CD8-positive, alpha-beta memory T cell (primary cell): ENCODE data around the gene TMEM132D. TPM values are rescaled to one million over a fixed set of nuclear protein-coding genes. Genes with fewer than 3 reads are reported as not detected.

Source experiments
- CTCF ChIA-PET: fragments of 350-600 bp; sonication (Branson Sonifier 250); formaldehyde crosslinking; loops from one replicate; lab custom pipeline; 2021; ENCODE audit warnings: antibody characterized with exemption; lab: Charles Lee
- POLR2A ChIA-PET: fragments of 350-600 bp; sonication (Branson Sonifier 250); formaldehyde crosslinking; loops from one replicate; lab custom pipeline; 2021; ENCODE audit warnings: antibody characterized with exemption; lab: Charles Lee
- DNase-seq, 5 donors: peaks; one replicate each; pipeline versions ENCODE4 v3.0.0 to v3.0.0-alpha.2; 2020 to 2022; ENCODE audit warnings: mixed read lengths in 1 of 5
- H3K27ac ChIP-seq: one replicate; pipeline ENCODE4 v1.7.0; 2013; ENCODE audit warnings: low read depth, mild to moderate bottlenecking, low read length, moderate library complexity
- H3K27me3 ChIP-seq: 2 replicates; pipeline ENCODE4 v1.7.0; 2013; ENCODE audit warnings: low read length, mild to moderate bottlenecking; ENCODE audit not compliant: insufficient read depth, poor library complexity, severe bottlenecking
- H3K36me3 ChIP-seq: 2 replicates; pipeline ENCODE4 v1.7.0; 2013; ENCODE audit warnings: mild to moderate bottlenecking, low read length, moderate library complexity; ENCODE audit not compliant: insufficient read depth
- H3K4me1 ChIP-seq: 2 replicates; pipeline ENCODE4 v1.7.0; 2013; ENCODE audit warnings: mild to moderate bottlenecking, low read length, moderate library complexity; ENCODE audit not compliant: insufficient read depth
- H3K4me3 ChIP-seq: 2 replicates; pipeline ENCODE4 v1.7.0; 2013; ENCODE audit warnings: mild to moderate bottlenecking, low read length
- H3K9me3 ChIP-seq: 2 replicates; pipeline ENCODE4 v1.7.0; 2013; ENCODE audit warnings: mild to moderate bottlenecking, low read length
- H3K27ac Mint-ChIP-seq, 8 donors: one replicate each; pipeline ENCODE4 v1.8.0; 2020 to 2021; ENCODE audit warnings: mixed read lengths in 8 of 8, mild to moderate bottlenecking in 6 of 8, inconsistent platforms in 3 of 8, moderate library complexity in 3 of 8
- H3K27me3 Mint-ChIP-seq, 2 donors: one replicate each; pipeline ENCODE4 v1.8.0; 2020 to 2021; ENCODE audit warnings: mixed read lengths in 2 of 2, mild to moderate bottlenecking in 1 of 2, moderate library complexity in 1 of 2
- H3K36me3 Mint-ChIP-seq, 3 donors: one replicate each; pipeline ENCODE4 v1.8.0; 2020 to 2021; ENCODE audit warnings: mixed read lengths in 3 of 3, inconsistent platforms in 1 of 3, mild to moderate bottlenecking in 1 of 3
- H3K4me1 Mint-ChIP-seq, 3 donors: one replicate each; pipeline ENCODE4 v1.8.0; 2020 to 2021; ENCODE audit warnings: mixed read lengths in 3 of 3, inconsistent platforms in 1 of 3, mild to moderate bottlenecking in 1 of 3
- H3K4me3 Mint-ChIP-seq, 7 donors: one replicate each; pipeline ENCODE4 v1.8.0; 2020 to 2021; ENCODE audit warnings: mixed read lengths in 7 of 7, mild to moderate bottlenecking in 6 of 7, moderate library complexity in 4 of 7, inconsistent platforms in 2 of 7
- H3K9me3 Mint-ChIP-seq, 5 donors: one replicate each; pipeline ENCODE4 v1.8.0; 2020 to 2022; ENCODE audit warnings: mixed read lengths in 5 of 5, mild to moderate bottlenecking in 3 of 5, moderate library complexity in 2 of 5, inconsistent platforms in 1 of 5
- polyA plus RNA-seq: library from polyadenylated mRNA; unstranded; fragments of 300-500 nt; fragmentation: Illumina TruSeq; gene quantifications from one replicate; pipeline ENCODE4 v1.2.3, GENCODE V29; 2021
- total RNA-seq, 2 experiments: library from RNA; stranded (reverse); gene quantifications; one replicate each; pipeline ENCODE4 v1.2.3, GENCODE V29; 2021

The TMEM132D gene
- total and polyA plus RNA-seq, 3 experiments from 2014 or later = not detected

- Histone ChIP-seq H3K9me3 (no peaks in the 10 kb centered on the region), H3K27me3 (no peaks in the 10 kb centered on the region), H3K27ac (no peak overlapping the region), H3K36me3 (no peaks in the 10 kb centered on the region), H3K4me3 (no peak overlapping the region), H3K4me1 (no peaks in the 10 kb centered on the region)
- Mint-ChIP-seq H3K9me3 (peaks cover 0 to 2% (median 0%) of the 10 kb centered on the region in 5 donors), H3K36me3 (no peaks in the 10 kb centered on the region), H3K27ac (no peak overlapping the region), H3K27me3 (no peaks in the 10 kb centered on the region), H3K4me1 (no peaks in the 10 kb centered on the region), H3K4me3 (no peak overlapping the region)
- ChIA-PET POLR2A (no interaction called here), CTCF (no interaction called here)
- DNase-seq = no peak
Measured at GRCh38 chr12:129847063-129847462, 56.8 kb downstream of the TMEM132D start.

- Histone ChIP-seq H3K4me1 (no peaks in the 10 kb centered on the region), H3K27ac (no peak overlapping the region), H3K27me3 (no peaks in the 10 kb centered on the region), H3K4me3 (no peak overlapping the region), H3K9me3 (no peaks in the 10 kb centered on the region), H3K36me3 (no peaks in the 10 kb centered on the region)
- POLR2A ChIA-PET = no interaction called here
- H3K4me3 Mint-ChIP-seq = no peak overlapping the region
- H3K27ac Mint-ChIP-seq = no peak overlapping the region
- H3K4me1 Mint-ChIP-seq = no peaks in the 10 kb centered on the region
- no peaks in the 10 kb centered on the region for H3K36me3 Mint-ChIP-seq
- DNase-seq = no peak
- CTCF ChIA-PET = no interaction called here
- H3K27me3 Mint-ChIP-seq = no peaks in the 10 kb centered on the region
- peaks cover 0 to 2% (median 0%) of the 10 kb centered on the region in 5 donors for H3K9me3 Mint-ChIP-seq
Measured at GRCh38 chr12:129844662-129845220, 59.1 kb downstream of the TMEM132D start.

GRCh38 chr12:129841251-129841650, 62.6 kb downstream of the TMEM132D start:
- DNase-seq = no peak
- POLR2A ChIA-PET = no interaction called here
- H3K9me3 ChIP-seq = no peaks in the 10 kb centered on the region
- Mint-ChIP-seq H3K36me3 (no peaks in the 10 kb centered on the region), H3K27me3 (no peaks in the 10 kb centered on the region), H3K27ac (no peak overlapping the region), H3K4me1 (no peaks in the 10 kb centered on the region), H3K9me3 (no peaks in the 10 kb centered on the region), H3K4me3 (no peak overlapping the region)
- no peak overlapping the region for H3K4me3 ChIP-seq
- H3K4me1 ChIP-seq = no peaks in the 10 kb centered on the region
- H3K27ac ChIP-seq = no peak overlapping the region
- H3K36me3 ChIP-seq = no peaks in the 10 kb centered on the region
- CTCF ChIA-PET = no interaction called here
- H3K27me3 ChIP-seq = no peaks in the 10 kb centered on the region

GRCh38 chr12:129840145-129840884, 63.5 kb downstream of the TMEM132D start:
- POLR2A ChIA-PET = no interaction called here
- no peaks in the 10 kb centered on the region for H3K4me1 ChIP-seq
- H3K27ac ChIP-seq = no peak overlapping the region
- H3K27me3 Mint-ChIP-seq = no peaks in the 10 kb centered on the region
- no peaks in the 10 kb centered on the region for H3K27me3 ChIP-seq
- H3K9me3 Mint-ChIP-seq = no peaks in the 10 kb centered on the region
- CTCF ChIA-PET = no interaction called here
- peak overlapping the region in 2 of 8 donors; percentile 24 to 46 for H3K27ac Mint-ChIP-seq
- H3K36me3 ChIP-seq = no peaks in the 10 kb centered on the region
- H3K36me3 Mint-ChIP-seq = no peaks in the 10 kb centered on the region
- H3K4me1 Mint-ChIP-seq = no peaks in the 10 kb centered on the region
- no peak overlapping the region for H3K4me3 Mint-ChIP-seq
- H3K4me3 ChIP-seq = no peak overlapping the region
- DNase-seq = no peak
- H3K9me3 ChIP-seq = no peaks in the 10 kb centered on the region

DNA sequence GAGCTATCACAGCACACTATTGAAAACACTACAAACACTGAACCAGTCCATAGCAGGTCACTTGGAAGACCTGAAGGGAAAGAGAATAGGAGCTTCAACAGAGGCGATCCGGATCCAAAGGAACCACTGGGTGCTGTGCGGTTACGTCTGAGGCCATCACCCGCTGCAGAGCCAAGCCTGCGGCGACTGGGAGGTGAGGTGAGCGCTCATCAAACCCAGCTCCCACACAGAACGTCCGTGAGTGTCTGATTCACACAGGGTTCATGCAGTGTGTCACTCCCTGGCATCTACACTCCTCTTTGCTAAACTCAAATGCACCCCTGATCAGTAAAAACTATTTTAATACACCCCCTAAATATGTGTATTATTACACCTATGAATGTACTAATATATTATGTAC, 64.1 kb downstream of the TMEM132D start:
- CTCF ChIA-PET = no interaction called here

GRCh38 chr12:129831294-129831693, 72.5 kb downstream of the TMEM132D start:
- Mint-ChIP-seq H3K27ac (no peak overlapping the region), H3K4me3 (no peak overlapping the region), H3K4me1 (no peaks in the 10 kb centered on the region), H3K9me3 (peaks cover 0 to 4% (median 3%) of the 10 kb centered on the region in 5 donors), H3K36me3 (no peaks in the 10 kb centered on the region), H3K27me3 (peaks cover 0 to 1% of the 10 kb centered on the region in 2 donors)
- DNase-seq = no peak
- no peaks in the 10 kb centered on the region for H3K36me3 ChIP-seq
- ChIA-PET CTCF (no interaction called here), POLR2A (no interaction called here)
- no peaks in the 10 kb centered on the region for H3K27me3 ChIP-seq
- no peak overlapping the region for H3K4me3 ChIP-seq
- no peak overlapping the region for H3K27ac ChIP-seq
- no peaks in the 10 kb centered on the region for H3K4me1 ChIP-seq
- no peaks in the 10 kb centered on the region for H3K9me3 ChIP-seq

More for the DNA sequence above, 64.1 kb downstream of the TMEM132D start:
- no peaks in the 10 kb centered on the region for H3K4me1 Mint-ChIP-seq
- no peak for DNase-seq
- no peaks in the 10 kb centered on the region for H3K9me3 Mint-ChIP-seq
- H3K36me3 Mint-ChIP-seq = no peaks in the 10 kb centered on the region
- POLR2A ChIA-PET = no interaction called here
- Histone ChIP-seq H3K4me1 (no peaks in the 10 kb centered on the region), H3K4me3 (no peak overlapping the region), H3K9me3 (no peaks in the 10 kb centered on the region), H3K36me3 (no peaks in the 10 kb centered on the region), H3K27me3 (no peaks in the 10 kb centered on the region), H3K27ac (no peak overlapping the region)
- H3K27ac Mint-ChIP-seq = no peak overlapping the region
- H3K4me3 Mint-ChIP-seq = no peak overlapping the region
- no peaks in the 10 kb centered on the region for H3K27me3 Mint-ChIP-seq

DNA sequence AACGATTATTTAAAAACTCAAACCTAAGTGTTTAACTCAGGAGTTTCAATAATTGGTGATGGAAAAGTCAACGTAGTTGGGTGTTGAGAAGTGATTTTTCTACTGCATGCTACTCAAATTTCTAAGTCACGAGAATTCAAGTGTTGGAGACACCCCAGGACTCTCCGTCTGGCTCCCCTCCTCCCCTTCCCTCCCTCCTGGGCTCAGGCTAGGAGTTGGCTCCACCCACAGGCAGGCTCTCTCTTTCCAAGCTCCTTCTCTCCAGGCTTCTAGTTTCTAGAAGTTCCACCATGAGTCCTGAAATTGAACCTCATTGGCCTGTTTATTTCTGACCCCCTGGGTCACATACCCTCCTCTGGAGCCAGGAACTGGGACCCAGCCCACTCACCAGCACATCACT, 73.0 kb downstream of the TMEM132D start:
- H3K36me3 Mint-ChIP-seq = no peaks in the 10 kb centered on the region
- no peaks in the 10 kb centered on the region for H3K4me1 ChIP-seq
- ChIA-PET CTCF (no interaction called here), POLR2A (no interaction called here)
- H3K27me3 Mint-ChIP-seq = peaks cover 0 to 1% of the 10 kb centered on the region in 2 donors
- no peaks in the 10 kb centered on the region for H3K36me3 ChIP-seq
- no peaks in the 10 kb centered on the region for H3K27me3 ChIP-seq
- H3K27ac Mint-ChIP-seq = no peak overlapping the region
- H3K27ac ChIP-seq = no peak overlapping the region
- H3K9me3 Mint-ChIP-seq = peaks cover 0 to 4% (median 3%) of the 10 kb centered on the region in 5 donors
- no peak overlapping the region for H3K4me3 Mint-ChIP-seq
- no peaks in the 10 kb centered on the region for H3K9me3 ChIP-seq
- no peaks in the 10 kb centered on the region for H3K4me1 Mint-ChIP-seq
- DNase-seq = no peak
- no peak overlapping the region for H3K4me3 ChIP-seq

DNA sequence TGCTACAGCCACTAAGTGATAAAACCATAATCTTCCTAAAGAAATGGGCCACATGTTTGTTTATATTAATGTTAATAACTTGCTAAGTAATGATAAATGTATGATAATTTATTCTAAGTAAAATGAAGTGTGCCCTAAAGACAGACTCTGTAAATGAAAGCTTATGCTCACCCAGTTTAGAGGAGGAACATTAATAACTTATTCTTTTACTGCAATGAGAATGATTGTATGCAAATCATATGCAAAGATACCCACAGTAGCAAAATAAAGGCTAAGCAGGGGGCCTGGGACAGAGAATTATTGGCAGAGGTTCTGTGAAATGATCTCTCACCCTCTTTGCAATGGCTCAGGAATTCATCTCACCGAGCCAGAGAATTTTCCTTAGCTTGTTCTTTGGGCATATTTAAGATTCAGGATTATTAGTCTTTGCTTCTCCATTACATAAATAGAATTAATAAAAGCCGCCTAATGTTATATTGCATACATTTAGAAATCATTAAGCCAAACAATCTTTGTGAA, 75.9 kb downstream of the TMEM132D start:
- no peaks in the 10 kb centered on the region for H3K36me3 Mint-ChIP-seq
- Histone ChIP-seq H3K4me1 (no peaks in the 10 kb centered on the region), H3K36me3 (no peaks in the 10 kb centered on the region), H3K27ac (no peak overlapping the region), H3K9me3 (no peaks in the 10 kb centered on the region), H3K27me3 (no peaks in the 10 kb centered on the region), H3K4me3 (no peak overlapping the region)
- no peak overlapping the region for H3K4me3 Mint-ChIP-seq
- CTCF ChIA-PET = no interaction called here
- H3K9me3 Mint-ChIP-seq = peaks cover 0 to 9% (median 1%) of the 10 kb centered on the region in 5 donors
- peaks cover 0 to 1% of the 10 kb centered on the region in 2 donors for H3K27me3 Mint-ChIP-seq
- POLR2A ChIA-PET = no interaction called here
- DNase-seq = no peak
- H3K4me1 Mint-ChIP-seq = no peaks in the 10 kb centered on the region
- no peak overlapping the region for H3K27ac Mint-ChIP-seq
